Breast epithelium (tissue), 3 donors: Measurements from ENCODE around the gene ZNG1E.
"Not testable (repeated sequence)": the region's sequence is repeated elsewhere in the genome, so short reads cannot be mapped to it uniquely, and the experiment has no call there.

Source experiments
- POLR2AphosphoS5 ChIP-seq, 3 donors: sonication (generic); formaldehyde crosslinking; IDR thresholded peaks; one replicate each; pipeline ENCODE4 v1.6.1; 2017; ENCODE audit warnings: antibody characterized with exemption in 3 of 3
- TF ChIP-seq, protein P1 (sequence below), 3 donors: fragments of 450-650 bp; IDR thresholded peaks; one replicate each; pipeline ENCODE4 v1.5.1; 2016 to 2017; ENCODE audit warnings: antibody characterized with exemption in 3 of 3, mild to moderate bottlenecking in 3 of 3, moderate library complexity in 3 of 3

DNA sequence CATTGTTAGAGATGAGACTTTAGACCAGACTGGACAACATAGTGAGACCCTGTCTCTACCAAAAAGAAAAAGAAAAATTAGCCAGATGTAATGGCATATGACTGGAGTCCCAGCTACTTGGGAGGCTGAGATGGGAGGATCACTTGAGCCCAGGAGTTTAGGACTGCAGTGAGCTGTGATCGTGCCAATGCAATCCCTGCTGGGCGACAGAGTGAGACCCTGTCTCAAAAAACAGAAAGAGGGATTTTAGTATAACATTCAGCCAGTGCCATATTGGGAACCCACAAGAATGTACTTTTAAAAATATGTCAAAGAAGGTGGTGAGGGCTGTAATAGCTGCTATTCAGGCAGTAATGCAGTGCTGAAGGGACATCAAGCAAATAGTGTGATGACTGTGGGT lies 2.1 kb upstream of the ZNG1E start:
- TF ChIP-seq, protein P1, sequence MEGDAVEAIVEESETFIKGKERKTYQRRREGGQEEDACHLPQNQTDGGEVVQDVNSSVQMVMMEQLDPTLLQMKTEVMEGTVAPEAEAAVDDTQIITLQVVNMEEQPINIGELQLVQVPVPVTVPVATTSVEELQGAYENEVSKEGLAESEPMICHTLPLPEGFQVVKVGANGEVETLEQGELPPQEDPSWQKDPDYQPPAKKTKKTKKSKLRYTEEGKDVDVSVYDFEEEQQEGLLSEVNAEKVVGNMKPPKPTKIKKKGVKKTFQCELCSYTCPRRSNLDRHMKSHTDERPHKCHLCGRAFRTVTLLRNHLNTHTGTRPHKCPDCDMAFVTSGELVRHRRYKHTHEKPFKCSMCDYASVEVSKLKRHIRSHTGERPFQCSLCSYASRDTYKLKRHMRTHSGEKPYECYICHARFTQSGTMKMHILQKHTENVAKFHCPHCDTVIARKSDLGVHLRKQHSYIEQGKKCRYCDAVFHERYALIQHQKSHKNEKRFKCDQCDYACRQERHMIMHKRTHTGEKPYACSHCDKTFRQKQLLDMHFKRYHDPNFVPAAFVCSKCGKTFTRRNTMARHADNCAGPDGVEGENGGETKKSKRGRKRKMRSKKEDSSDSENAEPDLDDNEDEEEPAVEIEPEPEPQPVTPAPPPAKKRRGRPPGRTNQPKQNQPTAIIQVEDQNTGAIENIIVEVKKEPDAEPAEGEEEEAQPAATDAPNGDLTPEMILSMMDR (IDR thresholded peaks at IDR 0.05), result not testable (repeated sequence)
- not testable (repeated sequence) for TF ChIP-seq POLR2AphosphoS5 (IDR thresholded peaks at IDR 0.05)
